Mesodermal cell (in vitro differentiated cells): Measurements from ENCODE around the gene TMEM26.

Source experiments
- H3K27ac ChIP-seq: 2 replicates; pipeline ENCODE4 v1.7.0; 2013; ENCODE audit warnings: mild to moderate bottlenecking, low read depth, low read length, moderate library complexity; ENCODE audit not compliant: severe bottlenecking
- H3K36me3 ChIP-seq: 2 replicates; pipeline ENCODE4 v1.7.1; 2013; ENCODE audit warnings: mild to moderate bottlenecking, low read length, moderate library complexity; ENCODE audit not compliant: control insufficient read depth, insufficient read depth
- H3K4me1 ChIP-seq: one replicate; pipeline ENCODE4 v1.7.1; 2013; ENCODE audit warnings: mild to moderate bottlenecking, low read length; ENCODE audit not compliant: insufficient read depth, control insufficient read depth, poor library complexity, severe bottlenecking
- H3K4me3 ChIP-seq: 2 replicates; pipeline ENCODE4 v1.7.0; 2013; ENCODE audit warnings: low read length, control low read depth, mild to moderate bottlenecking; ENCODE audit not compliant: insufficient read depth, poor library complexity, severe bottlenecking; ENCODE audit errors: extremely low read depth
- H3K9me3 ChIP-seq: 2 replicates; pipeline ENCODE4 v1.7.1; 2013; ENCODE audit warnings: mild to moderate bottlenecking, low read length, moderate library complexity; ENCODE audit not compliant: control insufficient read depth
- WGBS, 2 experiments: methylation state at CpG; one replicate each; pipeline ENCODE4 v1.1.5; 2013; ENCODE audit warnings: missing lambda C conversion rate in 2 of 2; ENCODE audit not compliant: insufficient coverage in 2 of 2; 5-methylcytosine and 5-hydroxymethylcytosine counted together

The TMEM26 gene

DNA sequence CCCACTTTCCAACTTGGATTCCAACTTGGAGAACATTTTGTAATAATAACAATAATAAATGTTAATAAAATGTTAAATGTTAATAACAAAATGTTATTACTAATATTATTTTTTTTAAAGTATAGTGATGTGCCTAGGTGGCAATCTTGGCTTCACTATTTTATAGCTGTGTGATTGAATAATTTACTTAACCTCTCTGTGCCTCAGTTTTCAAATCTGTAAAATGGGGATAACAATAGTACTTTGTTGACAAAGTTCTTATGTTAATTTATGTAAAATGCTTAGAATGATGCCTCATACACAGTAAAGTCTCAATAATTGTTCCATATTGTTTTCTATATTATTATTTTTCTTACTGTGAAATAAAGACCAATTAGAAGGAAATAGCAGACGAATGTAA, 23.3 kb upstream of the TMEM26 start:
- no peaks in the 10 kb centered on the region for H3K36me3 ChIP-seq
- no peak overlapping the region for H3K27ac ChIP-seq
- no CpG with 5 or more reads among the region's 1 CpG for WGBS, 2 experiments
- no peaks in the 10 kb centered on the region for H3K9me3 ChIP-seq
- no peaks in the 10 kb centered on the region for H3K4me1 ChIP-seq
- H3K4me3 ChIP-seq = no peak overlapping the region

DNA sequence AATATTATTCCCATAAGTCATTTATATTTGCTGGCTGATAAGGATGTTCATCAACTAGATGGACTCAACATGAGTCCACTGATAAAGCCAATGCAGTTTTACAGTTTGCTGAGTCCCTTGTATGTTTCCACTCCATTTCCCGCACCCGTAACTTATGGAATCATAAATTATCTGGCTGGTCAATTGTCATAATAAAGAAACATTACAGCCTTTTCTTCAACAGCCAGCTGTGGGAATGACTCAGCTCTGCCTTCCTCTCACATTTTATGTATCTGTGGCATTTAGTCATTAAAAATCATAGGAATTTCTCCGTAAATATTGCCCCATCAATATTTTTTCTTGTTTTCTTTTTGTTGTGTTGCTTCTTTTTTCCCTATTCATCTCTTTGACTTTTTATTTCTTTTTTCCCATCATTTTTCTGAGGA, 22.3 kb upstream of the TMEM26 start:
- Histone ChIP-seq H3K9me3 (no peaks in the 10 kb centered on the region), H3K27ac (no peak overlapping the region), H3K4me3 (no peak overlapping the region), H3K4me1 (no peaks in the 10 kb centered on the region), H3K36me3 (no peaks in the 10 kb centered on the region)
- WGBS, 2 experiments = no CpG with 5 or more reads among the region's 3 CpGs

- H3K27ac ChIP-seq = no peak overlapping the region
- no peak overlapping the region for H3K4me3 ChIP-seq
- 76 to 87% methylated on average over 4 of the region's 5 CpGs for WGBS, 2 experiments
- H3K36me3 ChIP-seq = no peaks in the 10 kb centered on the region
- H3K9me3 ChIP-seq = no peaks in the 10 kb centered on the region
- H3K4me1 ChIP-seq = no peaks in the 10 kb centered on the region
Measured at GRCh38 chr10:61472090-61472674, 19.0 kb upstream of the TMEM26 start.

GRCh38 chr10:61471491-61471890, 18.3 kb upstream of the TMEM26 start:
- no peak overlapping the region for H3K4me3 ChIP-seq
- no peaks in the 10 kb centered on the region for H3K4me1 ChIP-seq
- no CpG with 5 or more reads among the region's 2 CpGs for WGBS, 2 experiments
- no peak overlapping the region for H3K27ac ChIP-seq
- H3K9me3 ChIP-seq = no peaks in the 10 kb centered on the region
- no peaks in the 10 kb centered on the region for H3K36me3 ChIP-seq

GRCh38 chr10:61470740-61471139, 17.6 kb upstream of the TMEM26 start:
- H3K36me3 ChIP-seq = no peaks in the 10 kb centered on the region
- no peak overlapping the region for H3K4me3 ChIP-seq
- H3K9me3 ChIP-seq = no peaks in the 10 kb centered on the region
- no peaks in the 10 kb centered on the region for H3K4me1 ChIP-seq
- H3K27ac ChIP-seq = no peak overlapping the region
- 100% methylated on average over 1 of the region's 2 CpGs; no CpG with 5 or more reads in 1 of the 2 experiments for WGBS, 2 experiments

DNA sequence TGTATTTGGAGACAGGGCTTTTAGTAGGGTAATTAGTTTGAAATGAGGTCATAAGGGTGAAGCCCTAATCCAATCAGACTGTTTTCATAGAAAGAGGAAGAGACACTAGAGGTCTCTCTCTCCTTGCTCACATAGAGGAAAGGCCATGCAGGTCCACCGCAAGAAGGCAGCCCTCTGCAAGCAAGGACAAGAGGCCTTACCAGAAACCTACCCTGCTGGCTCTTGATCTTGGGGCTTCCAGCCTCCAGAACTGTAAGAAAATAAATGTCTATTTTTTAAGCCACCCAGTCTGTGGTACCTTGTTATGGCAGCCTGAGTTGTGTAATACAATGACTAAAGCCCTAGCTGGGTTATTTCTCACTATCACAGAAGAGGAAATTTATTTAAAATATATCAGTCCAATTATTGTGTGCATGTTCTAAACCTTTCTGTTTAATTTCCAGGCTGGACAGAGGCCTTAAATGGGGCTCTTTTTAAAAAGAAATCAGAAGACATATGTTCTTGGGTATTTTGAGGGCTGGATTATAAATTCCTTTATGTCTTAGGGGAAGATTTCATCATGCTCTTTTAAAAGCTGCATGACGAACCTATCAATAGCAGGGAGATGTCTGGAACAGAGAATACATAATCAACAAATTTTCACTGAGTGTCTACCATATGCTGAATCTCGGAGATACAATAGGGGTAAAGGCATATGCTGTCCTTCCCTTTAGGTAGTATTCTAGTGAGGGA, 12.9 kb upstream of the TMEM26 start:
- no peaks in the 10 kb centered on the region for H3K36me3 ChIP-seq
- no peak overlapping the region for H3K27ac ChIP-seq
- no peaks in the 10 kb centered on the region for H3K4me1 ChIP-seq
- WGBS, 2 experiments = no CpG with 5 or more reads among the region's 3 CpGs
- H3K9me3 ChIP-seq = no peaks in the 10 kb centered on the region
- H3K4me3 ChIP-seq = no peak overlapping the region

DNA sequence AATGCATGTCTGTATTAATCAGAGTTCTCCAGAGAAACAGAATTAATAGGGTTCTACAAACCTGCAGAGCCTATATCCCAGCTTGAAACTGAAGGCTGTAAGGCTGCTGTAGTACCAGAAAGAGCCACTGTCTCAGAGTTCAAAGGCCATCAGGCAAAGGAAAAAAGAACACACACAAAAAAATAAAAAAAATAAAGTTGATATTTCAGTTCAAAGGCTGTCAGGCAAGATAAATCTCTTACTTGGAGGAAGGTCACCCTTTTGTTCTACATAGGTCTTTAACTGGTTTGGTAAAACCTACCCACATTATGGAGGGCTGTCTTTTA, 12.0 kb upstream of the TMEM26 start:
- Histone ChIP-seq H3K27ac (no peak overlapping the region), H3K36me3 (no peaks in the 10 kb centered on the region), H3K4me1 (peaks cover 2% of the 10 kb centered on the region), H3K9me3 (no peaks in the 10 kb centered on the region), H3K4me3 (no peak overlapping the region)

DNA sequence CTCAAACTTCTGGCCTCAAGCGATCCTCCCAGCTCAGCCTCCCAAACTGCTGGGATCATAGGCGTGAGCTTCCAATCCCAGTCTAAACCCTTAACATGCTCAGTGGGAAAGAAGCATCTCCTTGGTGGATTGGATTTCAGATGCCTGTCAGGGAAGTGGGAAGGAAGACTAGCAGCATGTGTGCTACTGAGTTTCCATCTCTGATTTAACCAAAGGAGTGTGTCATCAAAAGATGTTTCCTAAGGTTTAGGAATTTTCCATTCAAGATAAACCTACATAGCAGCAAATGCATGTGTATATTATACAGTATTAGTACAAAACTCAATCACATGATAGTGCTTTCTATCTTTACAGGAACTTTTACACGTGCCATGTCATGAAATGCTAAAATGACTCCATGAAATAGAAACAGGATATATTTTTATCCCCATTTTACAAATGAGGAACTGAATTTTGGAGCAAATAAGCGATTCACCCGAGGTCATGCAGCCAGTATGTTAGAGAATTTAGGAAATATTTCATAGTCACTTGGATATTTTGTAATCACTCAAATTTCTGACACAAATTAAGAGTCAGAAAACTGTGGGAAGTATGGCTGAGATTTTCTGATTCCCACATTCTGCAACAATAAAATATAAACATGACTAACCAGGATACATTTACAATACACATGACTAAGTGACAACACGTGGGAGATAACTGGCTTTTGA, 11.4 kb upstream of the TMEM26 start:
- Histone ChIP-seq H3K9me3 (no peaks in the 10 kb centered on the region), H3K4me3 (no peak overlapping the region), H3K36me3 (no peaks in the 10 kb centered on the region), H3K27ac (no peak overlapping the region), H3K4me1 (peaks cover 2% of the 10 kb centered on the region)
- WGBS, 2 experiments = 57 to 90% methylated on average over 1 to 2 of the region's 6 CpGs

DNA sequence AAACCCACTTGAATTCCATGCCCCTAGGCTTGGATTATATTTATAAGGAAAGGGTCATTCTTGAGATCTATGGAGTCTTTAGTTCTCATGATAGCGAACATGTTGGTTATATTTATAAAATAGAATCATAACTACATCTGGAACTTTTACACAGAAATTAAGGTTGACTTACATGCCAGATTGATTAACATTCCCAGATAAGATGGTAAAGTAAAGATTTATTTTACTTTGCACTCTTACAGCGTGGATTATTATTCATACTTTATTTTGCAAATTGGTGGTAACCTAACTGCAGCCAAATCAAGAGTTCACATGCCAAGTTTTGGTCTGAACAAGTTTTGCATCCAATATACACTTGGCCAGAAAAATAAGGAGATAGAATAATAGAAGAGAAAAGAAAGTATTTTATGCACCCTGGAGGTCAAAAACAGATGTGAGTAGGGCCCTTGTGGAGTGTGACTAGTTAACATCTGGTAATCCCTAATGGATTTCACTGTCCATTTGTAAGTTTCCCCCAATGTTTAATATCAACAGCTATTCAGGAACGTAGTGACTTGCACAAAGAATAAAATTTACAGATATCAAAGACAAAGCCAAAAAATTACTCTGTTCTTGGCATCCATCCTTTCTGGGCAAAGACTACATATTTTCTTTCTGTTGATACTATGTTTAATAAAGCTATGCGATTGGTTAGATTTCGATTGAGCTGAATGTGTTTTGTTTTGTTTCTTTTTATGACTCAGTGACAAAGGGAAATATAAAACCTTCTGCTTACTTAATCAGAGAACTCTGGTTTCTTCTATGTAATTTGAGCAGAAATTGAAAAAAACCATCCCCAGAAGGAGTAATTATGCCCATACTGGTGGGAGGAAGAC, 10.1 kb upstream of the TMEM26 start:
- no peak overlapping the region for H3K27ac ChIP-seq
- H3K9me3 ChIP-seq = no peaks in the 10 kb centered on the region
- WGBS, 2 experiments = 100% methylated on average over 1 of the region's 5 CpGs; no CpG with 5 or more reads in 1 of the 2 experiments
- H3K36me3 ChIP-seq = no peaks in the 10 kb centered on the region
- no peak overlapping the region for H3K4me3 ChIP-seq
- peaks cover 2% of the 10 kb centered on the region for H3K4me1 ChIP-seq

DNA sequence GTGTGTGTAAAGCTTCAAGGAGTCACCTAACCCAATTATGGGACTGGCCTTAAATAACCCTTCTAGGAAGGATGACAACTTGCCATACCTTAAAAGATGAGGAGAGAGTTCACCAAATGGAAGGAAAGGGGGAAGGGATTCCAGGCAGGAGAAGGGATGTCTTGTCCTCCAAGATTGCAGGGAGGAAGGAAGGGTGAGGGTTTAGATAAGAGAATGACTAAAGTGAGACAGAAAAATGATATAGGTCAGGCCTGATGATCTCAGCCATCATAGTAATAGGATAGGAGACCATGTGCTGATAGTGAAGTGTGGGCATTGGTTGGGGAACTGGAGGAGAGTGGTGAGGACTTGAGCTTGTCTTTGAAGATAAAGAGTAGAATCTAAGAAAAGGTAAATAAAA, 7.7 kb upstream of the TMEM26 start:
- peaks cover 2% of the 10 kb centered on the region for H3K4me1 ChIP-seq
- H3K36me3 ChIP-seq = no peaks in the 10 kb centered on the region
- H3K4me3 ChIP-seq = no peak overlapping the region
- no peaks in the 10 kb centered on the region for H3K9me3 ChIP-seq
- H3K27ac ChIP-seq = no peak overlapping the region
